NCI-H2107 treated with DMSO at 0.1 percent for 48 hours (cell line): Measurements from ENCODE around the gene MLX.
"Not testable (repeated sequence)": the region's sequence is repeated elsewhere in the genome, so short reads cannot be mapped to it uniquely, and the experiment has no call there.

Experiments used
- DNase-seq: peaks from one replicate; lab custom pipeline; 2025; ENCODE audit not compliant: unreplicated experiment; lab: John Stamatoyannopoulos, UW

The MLX gene

GRCh38 chr17:42578282-42578869 is 11.5 kb downstream of the MLX start:
- peak; percentile 78 for DNase-seq

DNA sequence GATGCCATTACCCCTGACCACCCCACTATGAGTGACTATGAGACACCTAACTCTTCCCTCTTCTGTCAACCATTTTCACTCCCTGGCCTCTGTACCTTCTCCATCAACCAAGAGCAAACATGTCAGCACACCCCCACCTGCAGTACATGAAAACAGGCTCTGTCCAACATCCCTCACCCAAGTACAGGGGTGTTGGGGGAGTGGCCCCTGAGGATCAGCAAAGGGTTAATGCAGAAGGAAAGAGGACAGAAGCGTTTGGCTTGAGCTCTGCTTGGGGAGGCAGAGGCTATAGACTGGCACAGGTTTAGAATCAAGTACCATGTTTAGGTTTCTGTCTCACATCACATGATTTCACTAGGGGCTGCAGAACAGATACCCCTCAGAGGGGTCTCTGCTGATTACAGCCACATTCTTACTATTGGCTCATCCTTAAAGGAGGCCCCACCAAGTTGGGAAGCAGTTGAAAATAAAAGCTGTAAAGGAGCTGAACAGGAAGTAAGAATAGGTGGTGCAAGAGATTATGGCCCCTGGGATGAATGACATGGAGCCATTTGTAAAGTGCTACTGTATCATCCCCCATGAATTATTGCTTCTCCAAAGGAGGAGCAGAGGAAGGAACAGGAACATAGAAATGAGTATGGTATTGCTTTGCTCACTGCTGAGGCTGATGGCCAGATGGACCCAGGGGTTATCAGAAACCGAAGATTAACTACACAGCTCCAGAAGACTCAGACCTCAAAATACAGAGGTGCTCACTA is 13.1 kb downstream of the MLX start:
- DNase-seq, result no peak

DNA sequence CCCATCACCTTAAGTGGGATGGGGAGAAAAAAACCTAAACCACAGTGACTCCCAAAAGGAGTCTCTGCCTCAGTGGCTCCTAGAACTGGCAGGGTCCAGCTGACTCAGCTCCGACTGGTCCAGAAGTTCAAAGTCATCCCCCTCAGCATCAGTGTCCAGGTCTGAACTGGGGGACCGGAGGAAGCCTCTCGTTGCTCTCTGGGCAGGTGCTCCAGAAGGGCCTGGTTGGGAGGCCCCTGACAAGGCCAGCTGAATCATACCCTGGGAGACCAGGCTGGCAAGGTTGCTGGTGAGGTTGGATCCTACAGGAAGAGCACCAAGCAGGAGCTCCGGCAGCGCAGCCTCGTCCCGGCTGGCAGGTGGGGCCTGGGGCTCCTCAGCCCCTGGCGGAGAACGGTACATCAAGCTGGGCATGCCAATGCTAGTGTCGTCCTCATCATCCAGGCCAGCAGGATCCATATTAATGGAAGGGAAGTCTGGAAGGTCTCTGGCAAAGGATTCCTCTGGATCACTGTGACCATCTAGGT is 14.9 kb downstream of the MLX start:
- DNase-seq, result no peak

- no peak for DNase-seq
Observed at GRCh38 chr17:42584880-42585279, 18.0 kb downstream of the MLX start.

DNA sequence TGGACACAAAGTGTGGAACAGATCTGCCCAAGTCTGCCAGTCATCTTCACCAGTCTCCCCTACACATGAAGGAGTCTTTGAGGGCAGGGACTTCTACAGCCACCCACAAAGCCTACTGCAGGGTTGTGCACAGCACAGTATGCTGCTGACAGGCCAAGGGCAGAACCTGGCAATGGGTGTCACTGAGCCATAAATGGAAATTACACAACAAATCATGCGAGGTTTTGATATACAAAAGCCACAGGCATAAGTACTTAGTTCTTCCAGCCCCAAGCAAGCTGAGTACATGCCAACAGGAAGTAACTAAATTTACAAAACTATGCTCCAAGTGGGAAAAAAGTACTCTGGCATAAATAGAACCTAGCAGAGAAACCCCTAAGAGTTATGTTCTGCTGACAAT is 18.5 kb downstream of the MLX start:
- DNase-seq, result no peak

DNA sequence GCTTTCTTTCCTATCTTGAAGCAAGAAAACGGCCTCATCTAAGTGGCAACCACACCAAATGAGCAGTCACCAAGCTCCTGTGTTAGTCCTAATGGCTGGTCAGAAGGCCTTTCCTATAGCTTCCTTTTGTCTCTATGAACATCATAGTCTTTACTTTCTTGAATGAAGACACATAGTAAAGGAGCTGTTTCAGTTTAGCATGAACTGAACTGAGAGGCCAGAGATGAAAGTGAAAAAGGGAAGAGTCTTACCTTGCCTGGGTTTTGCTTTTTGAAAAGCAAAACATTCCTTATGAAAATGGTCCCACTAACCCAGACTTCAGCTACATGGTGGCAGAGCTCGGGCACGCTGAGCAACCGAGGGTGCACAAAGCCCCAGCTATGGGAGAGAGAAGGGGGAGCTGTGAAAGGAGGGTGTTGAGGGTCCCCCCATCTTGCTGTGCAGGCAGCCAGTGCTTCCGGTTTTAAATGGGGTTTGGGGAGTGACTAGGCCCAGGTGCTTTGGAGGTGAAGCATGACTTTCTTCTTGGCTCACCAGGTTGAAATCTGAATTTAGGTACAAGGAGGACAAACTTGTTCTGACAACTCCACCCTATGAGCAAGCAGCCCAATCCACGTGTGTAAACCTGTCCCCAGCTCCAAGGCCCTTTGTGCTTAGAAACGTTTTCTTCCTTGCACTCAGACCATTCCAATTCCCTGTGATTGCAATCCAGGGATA is 19.8 kb downstream of the MLX start:
- no peak for DNase-seq

GRCh38 chr17:42590886-42591285 is 24.0 kb downstream of the MLX start:
- no peak for DNase-seq

DNA sequence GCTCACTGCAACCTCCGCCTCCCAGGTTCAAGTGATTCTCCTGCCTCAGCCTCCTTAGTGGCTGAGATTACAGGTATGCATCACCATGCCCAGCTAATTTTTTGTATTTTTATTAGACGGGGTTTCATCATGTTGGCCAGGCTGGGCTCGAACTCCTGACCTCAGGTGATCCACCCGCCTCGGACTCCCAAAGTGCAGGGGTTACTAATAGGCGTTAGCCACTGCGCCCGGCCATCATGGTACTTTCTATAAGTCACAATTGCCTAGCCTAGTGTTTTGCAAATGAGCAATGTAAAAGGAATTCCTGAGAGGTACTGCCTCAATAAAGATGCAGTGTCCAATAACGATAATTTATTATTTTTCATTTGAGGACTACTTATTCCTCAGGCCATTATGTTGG is 24.5 kb downstream of the MLX start:
- no peak for DNase-seq

GRCh38 chr17:42596386-42596785 is 29.5 kb downstream of the MLX start:
- DNase-seq, result no peak

DNA sequence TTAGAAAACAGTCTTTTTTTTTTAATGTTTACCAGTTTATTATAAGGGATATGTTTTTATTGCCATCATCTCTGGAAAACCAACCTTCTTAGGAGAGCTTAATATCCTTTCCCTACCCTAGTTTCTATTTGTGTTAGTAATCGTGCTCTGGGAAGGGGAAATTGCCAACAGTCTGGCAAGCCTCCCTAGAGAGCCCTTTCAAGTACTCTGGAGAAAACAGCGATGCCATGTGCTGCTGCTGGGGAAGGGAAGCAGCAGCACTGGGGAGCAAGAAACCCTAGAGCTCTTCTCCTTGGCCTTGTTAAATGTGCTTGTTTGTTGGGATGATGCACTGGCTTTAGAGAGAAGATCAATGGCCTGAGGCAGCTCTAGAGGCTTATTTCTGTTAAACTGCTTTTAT is 32.0 kb downstream of the MLX start:
- DNase-seq, result peak; percentile 88

DNA sequence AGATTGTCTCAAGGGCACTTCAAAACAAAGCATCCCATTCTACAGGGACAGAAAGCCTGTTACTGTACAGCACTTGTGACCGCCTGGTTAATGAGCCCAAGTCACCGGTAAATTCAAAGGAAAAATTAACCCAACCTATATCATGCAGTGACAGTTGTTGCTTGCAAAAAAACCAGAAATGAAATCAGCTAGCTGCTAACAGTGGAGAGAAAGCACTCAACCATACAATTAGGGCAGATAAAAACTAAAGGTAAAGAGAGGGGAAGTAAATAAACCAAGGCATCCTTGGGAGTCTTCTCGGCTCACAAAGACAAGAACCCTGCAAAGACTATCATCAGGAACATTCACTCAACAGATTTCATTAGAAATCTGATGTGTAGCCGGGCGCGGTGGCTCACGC is 36.4 kb downstream of the MLX start:
- DNase-seq, result no peak

- DNase-seq, result no peak
Observed at GRCh38 chr17:42607769-42608168, 40.9 kb downstream of the MLX start.

DNA sequence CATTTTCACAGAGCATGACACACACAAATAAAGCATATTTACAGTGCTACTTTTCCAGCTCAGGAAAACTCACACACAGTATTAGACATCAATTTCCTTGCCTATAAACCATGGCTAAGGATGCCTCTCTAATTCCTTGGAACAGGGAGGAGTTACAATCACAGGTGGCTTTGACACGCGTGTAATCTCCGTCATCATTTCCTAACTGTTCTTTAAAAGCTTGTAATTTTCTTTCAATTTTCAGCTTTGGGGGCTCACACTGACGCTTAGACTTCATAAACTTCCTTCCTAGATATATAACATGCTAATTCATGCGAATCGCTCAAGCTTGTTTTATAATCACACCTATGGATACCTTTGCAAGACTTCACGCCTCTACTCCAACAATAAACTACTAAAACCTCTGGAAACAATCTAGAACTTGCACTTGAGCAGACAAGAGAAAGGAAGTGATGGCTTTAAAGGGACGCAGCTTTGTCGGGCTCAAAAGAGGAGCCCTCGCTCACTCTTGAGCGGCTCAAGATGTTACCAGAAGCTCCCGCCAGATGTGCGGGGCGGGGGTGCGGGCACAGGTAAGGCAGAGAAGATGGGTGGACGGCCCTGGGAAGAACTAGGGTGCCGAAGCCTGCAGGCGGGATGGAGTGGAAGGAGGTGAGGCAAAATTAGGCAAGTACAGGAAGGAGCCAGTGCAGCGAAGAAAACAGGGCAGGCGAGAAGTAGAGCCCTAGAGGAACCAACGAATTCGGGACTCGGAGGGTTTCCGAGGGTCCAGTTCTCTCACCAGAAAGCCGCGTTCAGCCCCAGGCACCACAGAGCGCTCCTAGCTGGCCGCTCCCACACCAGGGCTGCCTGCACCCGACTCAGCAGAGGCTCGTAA is 41.6 kb downstream of the MLX start:
- DNase-seq, result no peak

- peak; percentile 96 for DNase-seq
Observed at GRCh38 chr17:42609182-42609813, 42.4 kb downstream of the MLX start, which contains the start of the genes RETREG3 and TUBG1. RETREG3 (minus strand) TSS chr17:42609374; CDS start chr17:42609324, 50 bp downstream. TUBG1 (plus strand) TSS chr17:42609683; CDS start chr17:42609738, 55 bp downstream.

DNA sequence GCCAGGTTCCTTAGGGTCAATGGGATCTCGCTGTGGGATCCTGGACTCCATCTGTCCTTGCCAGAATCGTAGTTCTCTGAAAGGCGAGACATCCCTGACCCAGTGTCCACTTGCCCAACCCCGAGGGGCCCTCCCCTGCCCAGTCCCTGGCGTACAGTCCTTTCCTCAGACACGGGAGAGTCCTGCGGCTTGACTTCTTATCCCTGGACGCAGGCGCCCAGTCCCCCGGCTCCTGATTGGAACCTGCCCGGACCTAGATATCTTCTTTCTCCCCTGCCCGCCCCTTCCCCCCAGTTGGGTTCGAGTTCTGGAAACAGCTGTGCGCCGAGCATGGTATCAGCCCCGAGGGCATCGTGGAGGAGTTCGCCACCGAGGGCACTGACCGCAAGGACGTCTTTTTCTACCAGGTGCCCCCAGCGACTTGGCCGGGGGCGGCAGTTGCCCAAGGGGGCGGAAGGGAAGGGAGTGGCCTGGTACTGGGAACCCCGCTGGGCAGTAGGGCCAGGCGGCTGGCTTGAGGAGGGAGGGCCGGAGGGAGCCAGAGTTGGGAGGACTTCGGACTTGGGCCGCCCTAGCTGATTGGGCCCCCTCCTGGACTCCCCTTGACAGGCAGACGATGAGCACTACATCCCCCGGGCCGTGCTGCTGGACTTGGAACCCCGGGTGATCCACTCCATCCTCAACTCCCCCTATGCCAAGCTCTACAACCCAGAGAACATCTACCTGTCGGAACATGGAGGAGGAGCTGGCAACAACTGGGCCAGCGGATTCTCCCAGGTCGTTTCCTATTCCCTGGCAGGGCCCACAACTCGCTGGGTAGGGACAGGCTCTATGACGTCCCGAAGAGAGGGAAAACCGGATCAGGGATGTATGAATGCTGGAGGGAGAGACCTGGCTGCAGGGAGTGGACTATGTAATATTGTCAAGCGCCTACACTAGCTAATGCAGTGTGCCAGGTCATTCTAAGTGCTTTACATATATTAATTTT is 43.2 kb downstream of the MLX start:
- DNase-seq, result not testable (repeated sequence)

GRCh38 chr17:42612013-42612412 is 45.1 kb downstream of the MLX start:
- no peak for DNase-seq

GRCh38 chr17:42613699-42614295 is 46.9 kb downstream of the MLX start:
- DNase-seq, result no peak

- DNase-seq, result peak; percentile 42
Observed at GRCh38 chr17:42617956-42618431, 51.1 kb downstream of the MLX start.
